OCI-LY3 (cell line): Measurements from ENCODE around the gene TMEM178B.

ENCODE experiments used
- EZH2phosphoT487 ChIP-seq: fragments of 200-600 bp; shearing (Covaris generic); IDR thresholded peaks from 2 replicates; pipeline ENCODE4 v1.6.1; 2018; ENCODE audit warnings: antibody characterized with exemption, mixed run types, low read depth
- TF ChIP-seq, protein P1 (sequence below): fragments of 200-600, 300-600 bp; sonication (generic); IDR thresholded peaks from 2 replicates; pipeline ENCODE4 v1.5.1; 2014; ENCODE audit warnings: antibody characterized with exemption, low read length, low read depth

DNA sequence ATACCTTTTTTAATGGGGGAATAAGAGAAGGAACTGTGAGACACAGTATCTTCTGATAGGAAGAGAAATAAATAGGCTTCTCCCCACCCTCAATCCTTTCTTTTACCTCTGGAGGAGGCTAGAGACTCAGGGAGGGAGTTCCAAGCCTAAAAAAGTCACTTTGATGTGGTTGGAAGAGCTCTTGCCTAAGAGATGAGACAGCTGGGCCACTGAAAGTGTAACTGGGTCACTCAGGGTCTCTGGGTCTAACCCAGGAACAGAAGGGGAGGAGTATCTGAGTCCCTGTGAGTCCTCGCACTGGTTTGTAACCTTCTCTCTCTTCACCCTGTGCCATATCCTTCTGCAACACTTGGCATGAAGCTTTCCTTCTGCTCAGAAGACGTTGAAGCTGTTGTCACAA, 254.4 kb downstream of the TMEM178B start:
- TF ChIP-seq, protein P1, sequence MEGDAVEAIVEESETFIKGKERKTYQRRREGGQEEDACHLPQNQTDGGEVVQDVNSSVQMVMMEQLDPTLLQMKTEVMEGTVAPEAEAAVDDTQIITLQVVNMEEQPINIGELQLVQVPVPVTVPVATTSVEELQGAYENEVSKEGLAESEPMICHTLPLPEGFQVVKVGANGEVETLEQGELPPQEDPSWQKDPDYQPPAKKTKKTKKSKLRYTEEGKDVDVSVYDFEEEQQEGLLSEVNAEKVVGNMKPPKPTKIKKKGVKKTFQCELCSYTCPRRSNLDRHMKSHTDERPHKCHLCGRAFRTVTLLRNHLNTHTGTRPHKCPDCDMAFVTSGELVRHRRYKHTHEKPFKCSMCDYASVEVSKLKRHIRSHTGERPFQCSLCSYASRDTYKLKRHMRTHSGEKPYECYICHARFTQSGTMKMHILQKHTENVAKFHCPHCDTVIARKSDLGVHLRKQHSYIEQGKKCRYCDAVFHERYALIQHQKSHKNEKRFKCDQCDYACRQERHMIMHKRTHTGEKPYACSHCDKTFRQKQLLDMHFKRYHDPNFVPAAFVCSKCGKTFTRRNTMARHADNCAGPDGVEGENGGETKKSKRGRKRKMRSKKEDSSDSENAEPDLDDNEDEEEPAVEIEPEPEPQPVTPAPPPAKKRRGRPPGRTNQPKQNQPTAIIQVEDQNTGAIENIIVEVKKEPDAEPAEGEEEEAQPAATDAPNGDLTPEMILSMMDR: no peak
- TF ChIP-seq EZH2phosphoT487: no peak
